Measurements from ENCODE around the gene RNF121.
"Not testable (repeated sequence)": the region's sequence is repeated elsewhere in the genome, so short reads cannot be mapped to it uniquely, and the experiment has no call there.

- TF ChIP-seq RAD21 (IDR thresholded peaks at IDR 0.05; ENCODE audit: low read length); RFX5 (IDR thresholded peaks at IDR 0.05; ENCODE audit: low read depth, low read length); CEBPB (IDR thresholded peaks at IDR 0.05; ENCODE audit: low read depth, low read length); NFE2L2 (IDR thresholded peaks at IDR 0.05; ENCODE audit: low read depth, low read length); POLR2A (IDR thresholded peaks at IDR 0.05; ENCODE audit: low read depth, low read length); BHLHE40 (IDR thresholded peaks at IDR 0.05; ENCODE audit: low read depth, low read length); USF2 (IDR thresholded peaks at IDR 0.05; ENCODE audit: low read depth, low read length); MAZ (IDR thresholded peaks at IDR 0.05; ENCODE audit: borderline replicate concordance, low read depth, low read length): not testable (repeated sequence)
- TF ChIP-seq, protein P1, sequence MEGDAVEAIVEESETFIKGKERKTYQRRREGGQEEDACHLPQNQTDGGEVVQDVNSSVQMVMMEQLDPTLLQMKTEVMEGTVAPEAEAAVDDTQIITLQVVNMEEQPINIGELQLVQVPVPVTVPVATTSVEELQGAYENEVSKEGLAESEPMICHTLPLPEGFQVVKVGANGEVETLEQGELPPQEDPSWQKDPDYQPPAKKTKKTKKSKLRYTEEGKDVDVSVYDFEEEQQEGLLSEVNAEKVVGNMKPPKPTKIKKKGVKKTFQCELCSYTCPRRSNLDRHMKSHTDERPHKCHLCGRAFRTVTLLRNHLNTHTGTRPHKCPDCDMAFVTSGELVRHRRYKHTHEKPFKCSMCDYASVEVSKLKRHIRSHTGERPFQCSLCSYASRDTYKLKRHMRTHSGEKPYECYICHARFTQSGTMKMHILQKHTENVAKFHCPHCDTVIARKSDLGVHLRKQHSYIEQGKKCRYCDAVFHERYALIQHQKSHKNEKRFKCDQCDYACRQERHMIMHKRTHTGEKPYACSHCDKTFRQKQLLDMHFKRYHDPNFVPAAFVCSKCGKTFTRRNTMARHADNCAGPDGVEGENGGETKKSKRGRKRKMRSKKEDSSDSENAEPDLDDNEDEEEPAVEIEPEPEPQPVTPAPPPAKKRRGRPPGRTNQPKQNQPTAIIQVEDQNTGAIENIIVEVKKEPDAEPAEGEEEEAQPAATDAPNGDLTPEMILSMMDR (conservative IDR thresholded peaks at IDR 0.05; ENCODE audit: low read depth, low read length): not testable (repeated sequence)
- TF ChIP-seq, protein P2, sequence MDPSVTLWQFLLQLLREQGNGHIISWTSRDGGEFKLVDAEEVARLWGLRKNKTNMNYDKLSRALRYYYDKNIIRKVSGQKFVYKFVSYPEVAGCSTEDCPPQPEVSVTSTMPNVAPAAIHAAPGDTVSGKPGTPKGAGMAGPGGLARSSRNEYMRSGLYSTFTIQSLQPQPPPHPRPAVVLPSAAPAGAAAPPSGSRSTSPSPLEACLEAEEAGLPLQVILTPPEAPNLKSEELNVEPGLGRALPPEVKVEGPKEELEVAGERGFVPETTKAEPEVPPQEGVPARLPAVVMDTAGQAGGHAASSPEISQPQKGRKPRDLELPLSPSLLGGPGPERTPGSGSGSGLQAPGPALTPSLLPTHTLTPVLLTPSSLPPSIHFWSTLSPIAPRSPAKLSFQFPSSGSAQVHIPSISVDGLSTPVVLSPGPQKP (IDR thresholded peaks at IDR 0.05; ENCODE audit: borderline replicate concordance, low read depth, low read length): not testable (repeated sequence)
Observed at GRCh38 chr11:71910775-71911174, 18.1 kb upstream of the RNF121 start.
